ENCODE data around the gene MBIP.

Gene MBIP

GRCh38 chr14:36313206-36313605, 7.2 kb downstream of the MBIP start:
- DNase-seq = no peak

DNA sequence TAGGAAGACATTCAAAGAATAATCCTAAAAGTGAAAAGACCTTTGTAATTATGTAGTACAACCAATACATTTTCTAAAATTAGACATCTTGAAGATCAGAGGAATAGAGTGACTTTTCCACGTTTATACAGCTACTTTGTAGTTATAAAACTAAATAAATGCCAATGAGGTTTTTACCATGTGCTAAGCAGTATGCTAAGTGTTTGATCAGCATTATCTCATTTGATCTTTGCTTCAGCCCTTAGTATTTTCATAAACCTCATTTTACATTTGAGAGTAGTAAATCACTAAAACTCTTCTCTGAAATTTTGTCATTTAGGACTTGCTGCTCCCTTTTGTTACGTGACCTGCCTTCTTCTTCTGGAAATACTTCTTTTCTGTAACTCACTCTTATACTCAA, 13.6 kb downstream of the MBIP start:
- no peak for DNase-seq

- no peak for DNase-seq
Observed at GRCh38 chr14:36304895-36305294, 15.5 kb downstream of the MBIP start.

- no peak for DNase-seq
Observed at GRCh38 chr14:36303960-36304359, 16.5 kb downstream of the MBIP start.

GRCh38 chr14:36302823-36303222, 17.6 kb downstream of the MBIP start:
- DNase-seq = no peak

- no peak for DNase-seq
Observed at GRCh38 chr14:36301159-36301558, 19.3 kb downstream of the MBIP start.

GRCh38 chr14:36300337-36300736, 20.1 kb downstream of the MBIP start:
- DNase-seq = peak; percentile 66

DNA sequence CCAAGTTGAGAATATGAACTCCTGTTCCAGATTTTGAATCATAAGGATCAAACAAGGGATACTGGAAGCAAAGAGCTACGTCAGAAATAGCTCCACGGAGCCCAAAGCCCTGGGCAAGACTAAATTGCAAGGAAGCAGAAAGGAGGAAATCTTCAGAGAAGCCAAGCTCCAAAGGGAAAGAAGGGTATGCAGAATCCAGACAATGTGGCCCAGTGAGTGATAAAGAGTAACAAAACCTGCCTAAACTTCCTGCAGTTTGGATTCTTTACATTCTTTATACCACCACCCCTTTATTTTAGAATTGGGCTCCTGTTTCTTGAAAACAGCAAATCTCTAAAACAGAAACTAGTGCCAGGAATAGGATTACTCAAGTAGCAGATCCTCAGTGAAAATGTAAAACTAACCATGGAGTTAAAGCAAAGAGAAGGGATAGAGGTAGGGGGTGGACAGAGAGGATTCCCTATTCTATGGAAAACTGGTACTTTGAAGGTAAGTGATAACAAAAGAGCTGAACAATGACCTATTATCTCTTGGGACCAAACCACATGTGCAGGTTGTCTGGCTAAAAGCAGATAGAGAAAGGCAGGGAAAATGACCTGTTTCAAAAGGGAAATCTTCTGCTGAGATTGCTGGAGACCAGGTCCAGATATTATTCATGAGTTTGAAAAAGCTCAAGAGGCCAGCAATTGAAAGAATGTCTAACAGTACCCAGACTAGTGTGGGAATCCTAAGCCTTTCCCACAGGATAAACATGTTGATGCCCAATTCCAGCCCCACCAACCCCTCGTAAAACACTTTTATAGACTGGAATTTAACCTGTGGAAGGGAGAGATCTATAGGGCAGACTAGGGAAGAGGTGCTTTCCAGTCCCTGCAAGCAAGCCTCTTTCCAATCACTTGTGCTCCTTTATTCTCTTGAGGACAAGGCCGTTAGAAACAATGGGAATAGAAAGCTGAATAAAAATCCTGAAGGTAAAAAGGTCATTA, 24.5 kb downstream of the MBIP start:
- no peak for DNase-seq

DNA sequence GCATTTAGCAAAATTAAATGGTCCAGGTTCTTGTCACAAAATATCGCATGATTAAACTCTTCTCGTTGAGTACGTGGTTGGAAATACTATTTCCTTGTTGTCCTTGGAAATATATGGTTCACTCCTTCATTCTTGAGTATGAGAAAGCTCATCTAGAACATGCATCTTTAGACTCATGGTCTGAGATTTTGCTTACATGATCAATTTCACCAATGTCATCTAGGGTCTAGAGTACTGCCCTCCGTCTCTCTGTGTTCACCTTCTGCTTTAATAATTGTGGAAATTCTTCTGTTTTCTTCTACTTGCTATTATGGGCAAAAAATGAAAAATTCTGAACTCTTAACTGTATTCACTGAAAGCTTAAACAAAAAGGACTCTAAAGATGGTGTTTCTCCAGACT, 25.9 kb downstream of the MBIP start:
- DNase-seq = no peak

DNA sequence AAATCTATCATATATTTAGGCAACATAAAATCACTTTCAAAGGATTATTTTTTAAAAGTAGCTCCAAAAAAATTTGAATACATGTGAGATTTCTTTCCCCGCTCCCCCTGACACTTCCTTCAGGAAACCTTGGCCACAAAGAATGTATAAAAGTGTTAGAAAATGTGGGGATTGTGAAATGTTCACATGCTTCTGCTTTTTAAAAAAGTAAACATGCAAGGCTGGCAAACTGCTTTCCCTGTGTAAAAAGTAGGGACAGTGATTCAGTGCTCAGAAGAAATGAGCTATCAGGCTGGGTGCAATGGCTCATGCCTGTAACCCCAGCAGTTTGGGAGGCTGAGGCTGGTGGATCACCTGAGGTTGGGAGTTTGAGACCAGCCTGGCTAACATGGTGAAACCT, 26.6 kb downstream of the MBIP start:
- peak; percentile 57 for DNase-seq

- no peak for DNase-seq
Observed at GRCh38 chr14:36289954-36290353, 30.5 kb downstream of the MBIP start.

GRCh38 chr14:36288496-36288895, 31.9 kb downstream of the MBIP start:
- no peak for DNase-seq

- DNase-seq = no peak
Observed at GRCh38 chr14:36284971-36285595, 35.4 kb downstream of the MBIP start.

DNA sequence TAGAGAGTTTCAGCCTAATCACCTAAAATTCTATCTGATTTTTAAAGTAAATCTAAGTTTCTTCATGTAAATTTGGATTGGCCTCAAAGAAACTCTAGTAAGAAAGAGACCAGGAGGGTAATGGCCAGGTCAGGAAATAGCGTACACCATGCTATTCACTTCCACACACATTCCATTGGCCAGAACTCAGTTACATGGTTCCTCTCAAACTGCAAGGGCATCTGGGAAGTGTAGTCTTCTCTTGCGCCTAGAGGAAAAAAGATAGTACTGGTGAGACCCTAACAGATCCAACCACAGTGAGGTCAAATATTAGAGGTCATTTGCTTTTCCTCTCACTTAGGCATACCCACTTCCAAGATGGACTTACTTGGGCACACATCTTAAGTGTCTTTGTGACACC, 39.1 kb downstream of the MBIP start:
- no peak for DNase-seq

- no peak for DNase-seq
Observed at GRCh38 chr14:36279306-36280190, 40.9 kb downstream of the MBIP start.

- no peak for DNase-seq
Observed at GRCh38 chr14:36275741-36276140, 44.7 kb downstream of the MBIP start.

- no peak for DNase-seq
Observed at GRCh38 chr14:36271939-36272907, 48.2 kb downstream of the MBIP start.

- no peak for DNase-seq
Observed at GRCh38 chr14:36271222-36271621, 49.2 kb downstream of the MBIP start.

DNA sequence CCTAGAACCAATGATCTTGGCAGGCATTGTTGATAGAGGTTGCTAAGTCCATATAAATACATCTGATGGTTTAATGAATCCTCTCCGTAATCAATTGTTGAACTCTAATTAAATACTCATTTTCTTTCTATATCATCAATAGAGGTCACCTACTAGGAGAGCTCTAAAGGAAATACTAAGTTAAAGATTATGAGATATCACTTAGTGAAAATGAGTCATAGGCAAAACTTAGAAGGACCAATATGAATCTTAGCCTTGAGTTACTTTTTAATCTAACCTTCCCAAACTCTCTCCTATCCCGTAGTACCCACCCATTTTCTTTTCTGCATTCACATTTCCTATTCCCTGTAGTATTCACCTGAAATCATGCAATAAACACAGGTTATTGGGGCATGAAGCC, 50.2 kb downstream of the MBIP start:
- DNase-seq = no peak

- DNase-seq = no peak
Observed at GRCh38 chr14:36268121-36268520, 52.3 kb downstream of the MBIP start.

- DNase-seq = no peak
Observed at GRCh38 chr14:36264595-36264994, 55.8 kb downstream of the MBIP start.

- DNase-seq = no peak
Observed at GRCh38 chr14:36264107-36264506, 56.3 kb downstream of the MBIP start.

Data from HCEC 1CT (cell line).